ENCODE data around the gene ACSL3. TPM values are rescaled to one million over a fixed set of nuclear protein-coding genes. Genes with fewer than 3 reads are reported as not detected.

Gene ACSL3
- total RNA-seq, 2 donors from 2014 or later = 48.5 to 52.8 TPM

DNA sequence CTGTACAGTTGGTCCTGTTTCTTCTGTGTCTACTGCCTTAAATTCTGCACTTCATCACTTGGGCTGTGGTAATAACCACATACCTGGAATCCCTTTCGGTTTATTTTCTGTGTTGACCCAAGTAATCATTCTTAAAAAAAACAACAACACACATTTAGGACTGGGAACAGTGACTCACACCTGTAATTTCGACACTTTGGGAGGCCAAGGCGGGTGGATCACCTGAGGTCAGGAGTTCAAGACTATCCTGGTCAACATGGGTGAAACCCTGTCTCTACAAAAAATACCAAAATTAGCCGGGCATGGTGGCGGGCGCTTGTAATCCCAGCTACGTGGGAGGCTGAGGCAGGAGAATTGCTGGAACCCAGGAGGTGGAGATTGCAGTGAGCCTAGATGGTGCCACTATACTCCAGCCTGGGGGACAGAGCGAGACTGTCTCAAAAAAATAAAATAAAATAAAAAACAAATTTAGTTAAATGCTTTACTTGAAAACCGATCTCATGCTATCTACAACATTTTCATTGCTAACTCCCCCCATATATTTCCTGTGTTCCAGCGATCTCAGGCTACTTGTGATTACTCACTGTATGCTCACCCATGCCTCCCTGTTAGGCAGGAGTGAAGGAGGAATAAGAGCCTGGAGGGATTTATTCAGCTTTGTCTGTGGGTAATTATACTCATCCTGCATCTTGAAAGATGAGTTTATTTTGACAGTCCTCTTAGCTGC lies 18.2 kb downstream of the ACSL3 start:
- Mint-ChIP-seq H3K4me1 (ENCODE audit: low read depth in 2 of 2) (peaks cover 21 to 31% of the 10 kb centered on the region in 2 donors), H3K36me3 (no peaks in the 10 kb centered on the region)
- ATAC-seq = peak in 1 of 2 donors; percentile 13

DNA sequence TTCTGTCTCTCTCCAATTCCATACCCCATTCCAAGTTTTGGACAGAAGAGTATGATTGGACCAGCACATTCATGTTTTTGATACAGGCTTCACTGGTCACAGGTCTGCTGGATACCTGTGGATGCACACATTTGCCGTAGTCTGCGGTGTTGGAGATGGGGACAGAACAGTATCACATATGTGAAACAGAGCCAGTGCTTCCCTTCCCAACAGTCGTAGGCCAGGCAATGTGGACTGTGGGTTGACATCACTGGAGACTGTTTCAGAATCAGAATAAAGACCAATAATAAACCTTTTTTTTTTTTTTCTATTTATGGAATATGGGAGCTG lies 18.7 kb downstream of the ACSL3 start:
- Mint-ChIP-seq H3K27ac (no peak overlapping the region), H3K27me3 (no peaks in the 10 kb centered on the region), H3K4me3 (no peak overlapping the region), H3K4me1 (ENCODE audit: low read depth in 2 of 2) (peaks cover 23 to 35% of the 10 kb centered on the region in 2 donors), H3K36me3 (no peaks in the 10 kb centered on the region), H3K9me3 (no peaks in the 10 kb centered on the region)
- DNase-seq (ENCODE audit: low spot score) (no peak), ATAC-seq (no peak)

More for the DNA sequence above, 18.2 kb downstream of the ACSL3 start:
- no peaks in the 10 kb centered on the region for H3K27me3 Mint-ChIP-seq
- no peak overlapping the region for H3K27ac Mint-ChIP-seq
- H3K4me3 Mint-ChIP-seq = no peak overlapping the region
- no peaks in the 10 kb centered on the region for H3K9me3 Mint-ChIP-seq
- DNase-seq (ENCODE audit: low spot score) = no peak

DNA sequence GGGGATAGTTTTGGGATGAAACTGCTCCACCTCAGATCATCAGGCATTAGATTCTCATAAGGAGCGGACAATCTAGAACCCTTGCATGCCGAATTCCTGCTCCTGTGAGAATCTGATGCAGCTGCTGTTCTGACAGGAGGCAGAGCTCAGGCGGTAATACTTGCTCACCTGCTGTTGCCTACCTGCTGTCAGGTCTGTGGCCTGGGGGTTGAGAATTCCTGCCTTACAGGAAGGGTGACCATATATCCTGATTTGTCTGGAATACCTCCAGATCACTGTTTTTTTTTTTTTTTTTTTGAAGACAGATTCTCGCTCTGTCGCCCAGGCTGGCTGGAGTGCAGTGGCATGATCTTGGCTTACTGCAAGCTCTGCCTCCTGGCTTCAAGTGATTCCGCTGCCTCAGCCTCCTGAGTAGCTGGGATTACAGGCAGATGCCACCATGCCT lies 21.7 kb downstream of the ACSL3 start:
- Mint-ChIP-seq H3K36me3 (no peaks in the 10 kb centered on the region), H3K4me1 (ENCODE audit: low read depth in 2 of 2) (peaks cover 25 to 36% of the 10 kb centered on the region in 2 donors), H3K27me3 (no peaks in the 10 kb centered on the region), H3K4me3 (no peak overlapping the region), H3K9me3 (no peaks in the 10 kb centered on the region), H3K27ac (no peak overlapping the region)
- DNase-seq (ENCODE audit: low spot score) (no peak), ATAC-seq (no peak)

DNA sequence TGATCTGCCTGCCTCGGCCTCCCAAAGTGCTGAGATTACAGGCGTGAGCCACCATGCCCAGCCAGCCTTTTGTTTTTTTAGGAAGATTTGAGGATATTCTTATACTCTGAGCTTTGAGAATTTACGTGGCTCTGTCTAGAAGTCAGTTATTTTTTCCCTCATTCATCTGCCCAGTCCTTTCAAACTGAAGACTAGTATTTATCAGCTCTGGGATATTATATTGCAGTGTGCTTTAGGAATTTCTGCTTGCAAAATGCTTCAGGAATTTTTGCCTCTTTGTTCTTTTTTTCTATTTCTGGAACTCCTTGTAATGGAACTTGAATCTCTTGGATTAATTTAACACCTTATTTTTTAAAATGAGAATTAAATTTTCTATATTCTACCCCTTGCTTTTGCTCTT lies 22.6 kb downstream of the ACSL3 start:
- no peaks in the 10 kb centered on the region for H3K36me3 Mint-ChIP-seq
- no peak overlapping the region for H3K27ac Mint-ChIP-seq
- H3K9me3 Mint-ChIP-seq = no peaks in the 10 kb centered on the region
- DNase-seq (ENCODE audit: low spot score) (no peak), ATAC-seq (no peak)
- no peaks in the 10 kb centered on the region for H3K27me3 Mint-ChIP-seq
- H3K4me1 Mint-ChIP-seq (ENCODE audit: low read depth in 2 of 2) = peaks cover 23 to 35% of the 10 kb centered on the region in 2 donors
- no peak overlapping the region for H3K4me3 Mint-ChIP-seq

DNA sequence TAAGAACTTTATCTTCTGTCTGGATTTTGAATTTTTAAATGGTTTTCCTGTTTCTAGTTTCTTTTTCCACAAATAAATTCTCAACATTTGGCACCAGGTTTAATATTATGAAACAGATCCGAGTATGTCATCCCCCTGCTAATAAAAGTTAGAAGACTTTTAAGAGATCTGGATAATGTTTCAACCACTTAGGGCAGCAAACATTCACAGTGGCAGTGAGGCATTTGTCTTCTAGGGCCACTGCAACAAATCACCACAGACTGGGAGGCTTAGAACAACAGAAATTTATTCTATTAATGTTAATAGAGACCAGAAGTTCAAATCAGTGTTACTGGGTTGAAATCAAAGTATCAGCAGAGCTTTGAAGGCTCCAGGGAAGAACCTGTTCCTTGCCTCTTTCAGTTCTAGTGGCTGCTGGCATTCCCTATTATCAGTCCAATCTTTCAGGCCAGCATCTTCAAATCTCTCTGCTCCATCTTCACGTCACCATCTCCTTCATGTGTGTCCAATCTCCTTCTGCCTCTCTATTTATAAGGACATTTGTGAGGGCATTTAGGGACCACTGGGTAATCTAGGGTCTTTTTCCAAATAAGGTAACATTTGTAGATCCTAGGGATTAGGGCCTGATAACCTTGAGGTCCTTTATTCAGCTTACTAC lies 23.4 kb downstream of the ACSL3 start:
- no peak for ATAC-seq
- H3K4me3 Mint-ChIP-seq = no peak overlapping the region
- H3K36me3 Mint-ChIP-seq = no peaks in the 10 kb centered on the region
- peaks cover 20 to 32% of the 10 kb centered on the region in 2 donors for H3K4me1 Mint-ChIP-seq (ENCODE audit: low read depth in 2 of 2)
- H3K27ac Mint-ChIP-seq = no peak overlapping the region
- no peaks in the 10 kb centered on the region for H3K27me3 Mint-ChIP-seq
- H3K9me3 Mint-ChIP-seq = no peaks in the 10 kb centered on the region
- no peak for DNase-seq (ENCODE audit: low spot score)

- Mint-ChIP-seq H3K4me1 (ENCODE audit: low read depth in 2 of 2) (peaks cover 22 to 29% of the 10 kb centered on the region in 2 donors), H3K4me3 (no peak overlapping the region), H3K27ac (no peak overlapping the region), H3K36me3 (no peaks in the 10 kb centered on the region), H3K27me3 (no peaks in the 10 kb centered on the region), H3K9me3 (no peaks in the 10 kb centered on the region)
- ATAC-seq (no peak), DNase-seq (ENCODE audit: low spot score) (no peak)
Observed at GRCh38 chr2:222884805-222885424, 24.1 kb downstream of the ACSL3 start.

GRCh38 chr2:222887124-222887523 lies 26.3 kb downstream of the ACSL3 start:
- ATAC-seq (no peak), DNase-seq (ENCODE audit: low spot score) (no peak)
- peaks cover 24 to 33% of the 10 kb centered on the region in 2 donors for H3K4me1 Mint-ChIP-seq (ENCODE audit: low read depth in 2 of 2)
- H3K27me3 Mint-ChIP-seq = no peaks in the 10 kb centered on the region
- no peaks in the 10 kb centered on the region for H3K36me3 Mint-ChIP-seq
- no peak overlapping the region for H3K27ac Mint-ChIP-seq
- no peak overlapping the region for H3K4me3 Mint-ChIP-seq
- H3K9me3 Mint-ChIP-seq = no peaks in the 10 kb centered on the region

GRCh38 chr2:222888716-222889115 lies 27.9 kb downstream of the ACSL3 start:
- ATAC-seq = no peak
- no peak for DNase-seq (ENCODE audit: low spot score)
- peaks cover 39 to 43% of the 10 kb centered on the region in 2 donors for H3K4me1 Mint-ChIP-seq (ENCODE audit: low read depth in 2 of 2)
- no peaks in the 10 kb centered on the region for H3K36me3 Mint-ChIP-seq
- H3K9me3 Mint-ChIP-seq = no peaks in the 10 kb centered on the region
- H3K27me3 Mint-ChIP-seq = no peaks in the 10 kb centered on the region
- H3K4me3 Mint-ChIP-seq = no peak overlapping the region
- H3K27ac Mint-ChIP-seq = peak overlapping the region in 1 of 2 donors; percentile 26

DNA sequence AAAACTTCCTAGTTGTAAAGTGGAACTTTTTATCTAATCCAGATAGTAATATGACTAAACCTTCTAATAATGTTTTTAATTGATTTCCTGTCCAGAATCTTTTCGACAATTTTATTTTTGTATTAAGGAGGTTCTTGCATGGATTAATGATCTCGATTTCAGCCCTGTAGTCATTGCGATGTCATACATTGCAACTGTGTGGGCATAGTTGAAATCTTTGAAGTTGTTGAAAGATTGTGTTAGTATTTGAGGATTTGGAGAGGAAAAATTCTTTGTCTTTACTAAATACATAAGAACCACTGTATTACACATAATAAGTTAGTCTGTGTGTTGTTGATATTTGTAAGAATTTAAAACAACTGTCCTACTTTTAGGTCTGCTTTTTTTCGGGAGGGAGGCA lies 31.1 kb downstream of the ACSL3 start:
- Mint-ChIP-seq H3K27me3 (no peaks in the 10 kb centered on the region), H3K4me1 (ENCODE audit: low read depth in 2 of 2) (peaks cover 35 to 39% of the 10 kb centered on the region in 2 donors), H3K9me3 (no peaks in the 10 kb centered on the region), H3K4me3 (no peak overlapping the region), H3K27ac (peak overlapping the region in 1 of 2 donors; percentile 23), H3K36me3 (no peaks in the 10 kb centered on the region)
- DNase-seq (ENCODE audit: low spot score) (no peak), ATAC-seq (no peak)

- Mint-ChIP-seq H3K9me3 (no peaks in the 10 kb centered on the region), H3K4me1 (ENCODE audit: low read depth in 2 of 2) (peaks cover 32 to 35% of the 10 kb centered on the region in 2 donors), H3K36me3 (no peaks in the 10 kb centered on the region), H3K4me3 (no peak overlapping the region), H3K27me3 (no peaks in the 10 kb centered on the region), H3K27ac (peak overlapping the region in 1 of 2 donors; percentile 23)
- no peak for DNase-seq (ENCODE audit: low spot score)
- no peak for ATAC-seq
Observed at GRCh38 chr2:222892321-222892720, 31.5 kb downstream of the ACSL3 start.

DNA sequence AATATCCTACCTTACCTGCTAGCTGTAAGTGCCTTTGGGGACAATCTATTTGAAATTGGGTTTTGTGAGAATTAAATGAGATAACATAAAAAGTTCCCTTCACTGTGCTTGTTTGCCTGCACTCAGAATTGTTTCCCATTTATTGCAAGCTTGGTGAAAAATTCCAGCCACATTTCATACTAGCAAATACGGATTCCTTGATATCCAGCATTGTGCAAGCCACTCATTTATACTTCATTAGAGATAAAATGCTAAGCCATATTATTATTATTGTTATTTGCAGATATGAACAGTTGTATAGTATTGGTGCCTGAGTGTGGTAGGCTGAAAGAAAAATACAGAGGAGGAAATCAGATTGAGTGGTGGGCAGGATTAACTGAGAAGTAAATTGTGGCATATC lies 31.9 kb downstream of the ACSL3 start:
- H3K9me3 Mint-ChIP-seq = no peaks in the 10 kb centered on the region
- peaks cover 32 to 35% of the 10 kb centered on the region in 2 donors for H3K4me1 Mint-ChIP-seq (ENCODE audit: low read depth in 2 of 2)
- H3K27me3 Mint-ChIP-seq = no peaks in the 10 kb centered on the region
- DNase-seq (ENCODE audit: low spot score) (no peak), ATAC-seq (no peak)
- H3K27ac Mint-ChIP-seq = no peak overlapping the region
- H3K36me3 Mint-ChIP-seq = no peaks in the 10 kb centered on the region
- no peak overlapping the region for H3K4me3 Mint-ChIP-seq

GRCh38 chr2:222893716-222894115 lies 32.9 kb downstream of the ACSL3 start:
- no peak for ATAC-seq
- Mint-ChIP-seq H3K9me3 (no peaks in the 10 kb centered on the region), H3K4me3 (no peak overlapping the region), H3K27ac (no peak overlapping the region), H3K4me1 (ENCODE audit: low read depth in 2 of 2) (peaks cover 35 to 37% of the 10 kb centered on the region in 2 donors), H3K36me3 (no peaks in the 10 kb centered on the region), H3K27me3 (no peaks in the 10 kb centered on the region)
- no peak for DNase-seq (ENCODE audit: low spot score)

DNA sequence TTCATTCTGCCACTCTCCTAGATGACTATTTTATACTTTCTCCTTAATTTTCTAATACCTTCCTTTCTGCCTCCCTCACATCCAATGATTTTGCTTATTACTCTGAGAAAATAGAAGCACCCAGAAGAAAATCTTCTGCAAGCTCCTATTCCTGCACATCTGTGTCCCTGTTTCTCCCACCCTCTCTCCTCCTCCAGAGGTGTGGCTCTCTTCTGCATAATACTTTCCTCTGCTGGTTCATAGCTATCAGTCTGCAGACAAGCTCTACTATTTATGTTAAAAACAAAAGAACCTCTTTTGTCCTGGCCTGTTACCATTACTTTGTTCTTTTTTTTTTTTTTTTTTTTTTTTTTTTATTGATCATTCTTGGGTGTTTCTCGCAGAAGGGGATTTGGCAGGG lies 34.3 kb downstream of the ACSL3 start:
- no peak overlapping the region for H3K27ac Mint-ChIP-seq

GRCh38 chr2:222897898-222898297 lies 37.1 kb downstream of the ACSL3 start:
- ATAC-seq (no peak), DNase-seq (ENCODE audit: low spot score) (no peak)
- Mint-ChIP-seq H3K27ac (peak overlapping the region in 1 of 2 donors; percentile 2), H3K9me3 (no peaks in the 10 kb centered on the region), H3K4me3 (no peak overlapping the region), H3K27me3 (no peaks in the 10 kb centered on the region), H3K36me3 (no peaks in the 10 kb centered on the region), H3K4me1 (ENCODE audit: low read depth in 2 of 2) (peaks cover 31 to 32% of the 10 kb centered on the region in 2 donors)

More for the DNA sequence above, 34.3 kb downstream of the ACSL3 start:
- Mint-ChIP-seq H3K36me3 (no peaks in the 10 kb centered on the region), H3K4me1 (ENCODE audit: low read depth in 2 of 2) (peaks cover 31% of the 10 kb centered on the region in 2 donors), H3K4me3 (no peak overlapping the region), H3K9me3 (no peaks in the 10 kb centered on the region), H3K27me3 (no peaks in the 10 kb centered on the region)
- DNase-seq (ENCODE audit: low spot score) = no peak
- no peak for ATAC-seq
